ENCODE results near the gene AMH.
A peak's percentile ranks its signal among the peaks of the same experiment; 100 is the strongest.

The AMH gene

DNA sequence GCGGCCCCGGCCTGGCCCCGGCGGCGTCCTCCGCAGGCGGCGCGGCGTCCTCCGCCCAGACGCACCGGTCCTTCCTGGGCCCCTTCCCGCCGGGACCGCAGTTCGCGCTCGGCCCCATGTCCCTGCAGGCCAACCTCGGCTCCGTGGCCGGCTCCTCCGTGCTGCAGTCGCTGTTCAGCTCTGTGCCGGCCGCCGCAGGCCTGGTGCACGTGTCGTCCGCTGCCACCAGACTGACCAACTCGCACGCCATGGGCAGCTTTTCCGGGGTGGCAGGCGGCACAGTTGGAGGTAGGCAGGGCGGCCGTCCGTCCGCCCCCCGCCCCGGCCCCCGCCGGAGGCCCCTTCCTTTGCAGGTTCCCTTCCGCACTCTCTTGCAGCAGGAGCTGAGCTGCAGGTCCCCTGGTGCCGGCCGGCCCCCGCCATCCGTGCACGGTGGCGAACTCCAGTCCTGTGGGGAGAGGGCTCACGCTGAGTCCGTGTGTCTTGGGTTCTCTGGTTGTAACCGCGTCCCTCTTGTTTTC is 22.2 kb upstream of the AMH start:
- DNase-seq = no peak
- Mint-ChIP-seq H3K4me1 (peaks cover 25 to 56% of the 10 kb centered on the region in 2 donors), H3K36me3 (peaks cover 57 to 60% of the 10 kb centered on the region in 2 donors), H3K9me3 (no peaks in the 10 kb centered on the region), H3K27ac (no peak overlapping the region), H3K4me3 (no peak overlapping the region), H3K27me3 (no peaks in the 10 kb centered on the region)
- no peak for ATAC-seq (replicated peaks)

GRCh38 chr19:2227415-2228156 is 21.5 kb upstream of the AMH start:
- peak overlapping the region; percentile 20 for H3K27ac Mint-ChIP-seq
- H3K36me3 Mint-ChIP-seq = peaks cover 59 to 60% of the 10 kb centered on the region in 2 donors
- DNase-seq = no peak
- ATAC-seq (replicated peaks) = no peak
- peaks cover 25 to 54% of the 10 kb centered on the region in 2 donors for H3K4me1 Mint-ChIP-seq
- no peaks in the 10 kb centered on the region for H3K27me3 Mint-ChIP-seq
- H3K4me3 Mint-ChIP-seq = no peak overlapping the region
- no peaks in the 10 kb centered on the region for H3K9me3 Mint-ChIP-seq

GRCh38 chr19:2228157-2229030 is 20.7 kb upstream of the AMH start:
- H3K4me3 Mint-ChIP-seq = peak overlapping the region in 1 of 2 donors; percentile 13
- peaks cover 59 to 60% of the 10 kb centered on the region in 2 donors for H3K36me3 Mint-ChIP-seq
- DNase-seq (no peak), ATAC-seq (replicated peaks) (no peak)
- no peaks in the 10 kb centered on the region for H3K9me3 Mint-ChIP-seq
- H3K27ac Mint-ChIP-seq = peak overlapping the region; percentile 89
- peaks cover 23 to 56% of the 10 kb centered on the region in 2 donors for H3K4me1 Mint-ChIP-seq
- no peaks in the 10 kb centered on the region for H3K27me3 Mint-ChIP-seq

DNA sequence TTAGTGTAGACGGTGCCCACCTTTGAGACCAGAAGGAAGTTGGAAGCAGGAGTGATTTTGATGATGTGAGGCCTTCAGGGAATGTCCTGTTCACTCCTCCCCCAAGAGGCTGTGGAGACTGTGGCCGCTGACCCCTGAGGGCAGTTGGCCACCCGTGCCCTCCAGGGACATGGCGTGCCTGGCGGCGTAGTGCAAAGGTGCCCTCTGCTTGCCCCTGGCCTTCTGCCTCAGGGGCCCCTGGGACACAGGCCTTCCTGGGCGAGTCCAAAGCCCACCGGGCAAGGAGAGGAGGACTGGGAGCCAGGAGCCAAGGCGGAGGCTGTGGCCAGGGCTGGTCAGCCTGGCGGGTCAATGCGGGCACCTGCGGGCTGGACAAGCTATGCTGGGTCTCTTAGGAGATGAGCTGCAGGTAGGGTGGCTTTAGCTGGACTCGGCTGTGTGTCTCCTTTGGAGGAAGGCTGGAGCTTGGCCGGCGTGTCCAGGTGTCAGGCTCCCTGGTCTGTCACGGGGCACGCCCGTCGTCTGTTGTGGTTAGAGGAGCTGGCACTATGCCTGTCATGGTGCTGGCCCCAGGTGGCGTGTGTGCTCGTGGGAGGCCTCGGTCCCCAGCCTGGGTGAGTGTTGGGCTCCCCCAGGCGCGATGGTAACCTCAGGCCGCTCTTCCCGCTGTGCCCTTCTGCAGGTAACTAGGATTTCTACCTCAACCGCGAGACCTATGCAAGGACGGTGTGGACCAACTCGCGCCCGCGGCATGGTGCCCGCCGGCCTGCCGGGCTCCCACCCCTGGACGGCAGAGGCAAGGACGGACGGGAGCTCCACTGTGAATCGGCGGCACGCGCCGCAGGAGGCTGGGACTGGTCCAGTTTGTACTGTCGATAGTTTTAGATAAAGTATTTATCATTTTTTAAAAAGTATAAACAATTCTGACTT is 19.8 kb upstream of the AMH start:
- peaks cover 24 to 56% of the 10 kb centered on the region in 2 donors for H3K4me1 Mint-ChIP-seq
- no peaks in the 10 kb centered on the region for H3K27me3 Mint-ChIP-seq
- DNase-seq = no peak
- no peaks in the 10 kb centered on the region for H3K9me3 Mint-ChIP-seq
- no peak for ATAC-seq (replicated peaks)
- H3K36me3 Mint-ChIP-seq = peaks cover 58 to 61% of the 10 kb centered on the region in 2 donors
- peak overlapping the region in 1 of 2 donors; percentile 13 for H3K4me3 Mint-ChIP-seq
- peak overlapping the region; percentile 89 for H3K27ac Mint-ChIP-seq

- H3K36me3 Mint-ChIP-seq = peaks cover 54% of the 10 kb centered on the region in 2 donors
Measured at GRCh38 chr19:2230033-2230531, 19.0 kb upstream of the AMH start.

DNA sequence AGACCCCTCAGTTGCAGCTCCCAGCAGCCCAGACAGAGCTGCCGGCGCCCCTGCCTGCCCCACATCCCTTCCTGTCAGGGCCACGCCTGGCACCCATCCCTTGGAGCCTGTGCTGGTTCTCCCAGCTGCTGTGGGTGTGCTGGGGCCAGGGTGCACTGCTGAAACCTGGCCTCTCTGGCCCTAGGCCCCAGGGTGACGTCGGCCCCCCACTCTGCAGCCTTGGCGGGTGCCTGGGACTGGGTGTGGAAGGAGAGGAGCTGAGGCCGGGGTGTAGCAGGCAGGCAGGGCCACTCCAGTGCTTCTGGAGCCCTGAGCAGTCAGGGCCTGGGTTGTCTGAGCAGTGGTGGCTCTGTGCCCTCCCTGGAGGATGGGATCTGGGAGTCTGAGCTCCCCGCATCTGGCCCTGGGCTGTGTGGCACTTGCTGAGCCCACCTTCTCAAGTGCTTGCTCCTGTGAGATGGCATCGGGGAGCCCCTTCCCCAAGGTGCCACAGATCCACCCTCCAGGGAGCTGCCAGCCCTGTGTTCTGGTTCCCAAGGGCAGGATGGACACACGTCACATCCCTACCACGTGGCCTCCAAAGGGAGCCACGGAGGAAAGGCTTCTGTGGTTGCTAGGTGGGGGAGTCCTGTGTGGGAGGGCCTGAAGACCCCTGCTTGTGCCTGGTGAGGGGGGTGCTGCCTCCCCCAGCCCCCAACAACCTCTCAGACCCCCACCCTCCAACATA is 18.2 kb upstream of the AMH start:
- H3K9me3 Mint-ChIP-seq = no peaks in the 10 kb centered on the region
- ATAC-seq (replicated peaks) = no peak
- H3K36me3 Mint-ChIP-seq = peaks cover 50% of the 10 kb centered on the region in 2 donors
- H3K27me3 Mint-ChIP-seq = no peaks in the 10 kb centered on the region
- DNase-seq = no peak
- H3K4me3 Mint-ChIP-seq = no peak overlapping the region
- H3K27ac Mint-ChIP-seq = peak overlapping the region; percentile 80
- peaks cover 26 to 61% of the 10 kb centered on the region in 2 donors for H3K4me1 Mint-ChIP-seq

More at GRCh38 chr19:2230033-2230531, 19.0 kb upstream of the AMH start:
- Mint-ChIP-seq H3K27ac (peak overlapping the region; percentile 54), H3K4me3 (no peak overlapping the region), H3K27me3 (no peaks in the 10 kb centered on the region), H3K9me3 (no peaks in the 10 kb centered on the region), H3K4me1 (peaks cover 25 to 57% of the 10 kb centered on the region in 2 donors)
- ATAC-seq (replicated peaks) (no peak), DNase-seq (no peak)

- no peak for ATAC-seq (replicated peaks)
- Mint-ChIP-seq H3K4me1 (peaks cover 31 to 68% of the 10 kb centered on the region in 2 donors), H3K27me3 (no peaks in the 10 kb centered on the region), H3K9me3 (no peaks in the 10 kb centered on the region), H3K4me3 (no peak overlapping the region), H3K36me3 (peaks cover 54% of the 10 kb centered on the region in 2 donors), H3K27ac (peak overlapping the region; percentile 80)
- no peak for DNase-seq
Measured at GRCh38 chr19:2231621-2232221, 17.4 kb upstream of the AMH start.

GRCh38 chr19:2232286-2233151 is 16.6 kb upstream of the AMH start:
- Mint-ChIP-seq H3K9me3 (no peaks in the 10 kb centered on the region), H3K36me3 (peaks cover 51 to 53% of the 10 kb centered on the region in 2 donors), H3K27ac (peak overlapping the region; percentile 85), H3K27me3 (no peaks in the 10 kb centered on the region), H3K4me1 (peaks cover 32 to 68% of the 10 kb centered on the region in 2 donors), H3K4me3 (peak overlapping the region; percentile 29 to 67)
- no peak for DNase-seq
- no peak for ATAC-seq (replicated peaks)

- DNase-seq = no peak
- ATAC-seq (replicated peaks) = no peak
- H3K4me1 Mint-ChIP-seq = peaks cover 41 to 79% of the 10 kb centered on the region in 2 donors
- H3K4me3 Mint-ChIP-seq = peak overlapping the region; percentile 93 to 98
- H3K36me3 Mint-ChIP-seq = peaks cover 57 to 59% of the 10 kb centered on the region in 2 donors
- H3K9me3 Mint-ChIP-seq = no peaks in the 10 kb centered on the region
- H3K27me3 Mint-ChIP-seq = no peaks in the 10 kb centered on the region
- peak overlapping the region; percentile 84 for H3K27ac Mint-ChIP-seq
Measured at GRCh38 chr19:2233601-2234280, 15.4 kb upstream of the AMH start.

DNA sequence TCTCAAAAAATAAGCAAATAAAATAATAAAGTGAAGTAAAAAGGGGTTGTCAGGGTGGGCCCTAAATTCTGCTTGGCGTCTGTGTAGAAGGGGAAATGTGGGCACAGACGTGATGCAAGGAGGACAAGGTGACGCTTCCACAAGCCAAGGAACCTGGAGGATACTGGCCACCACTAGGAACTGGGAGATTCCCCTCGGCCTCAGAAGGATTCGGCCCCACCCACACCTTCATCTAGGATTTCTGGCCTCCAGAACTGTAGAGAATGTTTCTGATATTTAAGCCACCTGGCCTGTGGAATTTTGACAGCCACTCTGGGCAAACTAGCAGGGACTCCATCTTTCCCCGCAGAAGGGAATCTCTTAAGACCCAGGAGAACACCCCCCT is 14.1 kb upstream of the AMH start:
- Mint-ChIP-seq H3K36me3 (peaks cover 58 to 62% of the 10 kb centered on the region in 2 donors), H3K4me1 (peaks cover 45 to 82% of the 10 kb centered on the region in 2 donors), H3K4me3 (peak overlapping the region; percentile 93 to 98), H3K9me3 (no peaks in the 10 kb centered on the region), H3K27me3 (no peaks in the 10 kb centered on the region), H3K27ac (peak overlapping the region; percentile 94)
- ATAC-seq (replicated peaks) = no peak
- no peak for DNase-seq

GRCh38 chr19:2235381-2236063 is 13.6 kb upstream of the AMH start:
- DNase-seq = no peak
- peaks cover 59 to 63% of the 10 kb centered on the region in 2 donors for H3K36me3 Mint-ChIP-seq
- peak overlapping the region; percentile 93 to 98 for H3K4me3 Mint-ChIP-seq
- no peaks in the 10 kb centered on the region for H3K27me3 Mint-ChIP-seq
- peak overlapping the region; percentile 94 for H3K27ac Mint-ChIP-seq
- peak; percentile 31 to 33 for ATAC-seq (replicated peaks)
- no peaks in the 10 kb centered on the region for H3K9me3 Mint-ChIP-seq
- H3K4me1 Mint-ChIP-seq = peaks cover 49 to 83% of the 10 kb centered on the region in 2 donors

Data from stimulated activated naive B cell treated with anti-CD40 and anti-IgM and Interleukin-4, amounts not matched to agents 10 μg/mL and 1 μg/mL and 100 μg/mL, for 72 hours (primary cell).